ENCODE data around the gene AP5Z1. TPM values are rescaled to one million over a fixed set of nuclear protein-coding genes. Genes with fewer than 3 reads are reported as not detected.

Gene AP5Z1
- polyA plus RNA-seq, 4 donors = 35.8 to 116 (median 64.2) TPM

DNA sequence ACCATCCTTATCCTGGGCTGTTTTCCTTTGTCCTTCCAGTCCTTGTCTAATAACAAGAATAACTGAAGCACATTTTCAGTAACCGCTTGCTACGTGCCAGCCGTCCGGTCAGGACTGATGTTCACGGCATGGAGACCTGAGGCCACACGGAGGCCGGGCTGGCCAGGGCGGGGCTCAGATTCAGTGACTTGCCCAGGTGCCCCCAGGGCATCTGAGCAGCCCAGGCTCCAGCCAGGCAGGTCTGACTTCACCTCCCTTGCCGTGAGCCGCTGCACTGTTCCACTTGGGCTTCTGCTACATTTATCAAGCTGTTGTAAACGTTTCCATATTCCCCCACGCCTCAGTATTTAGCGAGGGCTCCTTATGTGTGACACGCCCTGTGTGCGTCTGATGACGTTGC, 43.6 kb upstream of the AP5Z1 start:
- DNase-seq = no peak
- Histone ChIP-seq H3K9me3 (ENCODE audit: control insufficient read depth in 2 of 2, insufficient read depth in 1 of 2, low read depth in 1 of 2, low read length in 1 of 2) (no peaks in the 10 kb centered on the region), H3K27me3 (ENCODE audit: control insufficient read depth in 3 of 3, insufficient read depth in 3 of 3, low read length in 3 of 3) (no peaks in the 10 kb centered on the region), H3K4me1 (ENCODE audit: control insufficient read depth in 3 of 3, insufficient read depth in 2 of 3, low read depth in 1 of 3, low read length in 2 of 3) (no peaks in the 10 kb centered on the region), H3K27ac (ENCODE audit: low read depth in 1 of 3, low read length in 2 of 3) (no peak overlapping the region), H3K36me3 (ENCODE audit: control insufficient read depth in 3 of 3, insufficient read depth in 2 of 3, low read depth in 1 of 3, low read length in 3 of 3) (peaks cover 0 to 76% (median 0%) of the 10 kb centered on the region in 3 donors), H3K4me3 (ENCODE audit: low read depth in 1 of 3, low read length in 3 of 3) (no peak overlapping the region)
- WGBS, 3 donors = 93 to 95% (median 94%) methylated on average over 16 of the region's 16 CpGs
- no peak for FAIRE-seq

DNA sequence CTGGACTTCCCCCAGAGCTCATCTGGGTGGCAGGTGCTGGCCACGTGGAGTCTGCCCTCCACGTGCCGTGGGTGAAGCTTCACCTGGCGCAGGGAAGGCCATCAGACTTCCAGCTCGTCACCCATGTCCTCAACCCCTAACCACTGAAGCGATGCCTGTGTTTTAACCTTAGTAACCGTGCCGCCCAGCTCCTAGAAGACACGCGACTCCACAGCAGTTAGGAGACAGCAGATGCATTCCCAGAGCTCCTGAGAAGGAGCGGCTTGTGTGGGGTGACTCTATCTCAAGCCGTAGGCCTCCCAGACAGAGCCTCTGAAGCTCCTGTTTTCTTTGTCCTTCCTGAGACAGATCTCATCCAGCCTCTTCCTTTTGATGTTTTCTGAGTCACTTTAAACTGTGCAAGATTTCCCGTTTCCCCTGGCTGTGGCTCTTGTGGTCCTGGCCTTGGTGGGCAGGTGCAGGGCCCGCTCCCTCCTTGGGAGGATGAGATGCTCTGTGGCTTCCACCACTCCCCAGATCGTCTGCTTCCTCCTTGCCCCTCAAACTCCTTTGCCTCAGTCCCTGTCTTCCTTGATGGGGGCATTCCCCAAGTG, 41.4 kb upstream of the AP5Z1 start:
- no peaks in the 10 kb centered on the region for H3K27me3 ChIP-seq (ENCODE audit: control insufficient read depth in 3 of 3, insufficient read depth in 3 of 3, low read length in 3 of 3)
- DNase-seq (no peak), FAIRE-seq (no peak)
- peaks cover 0 to 72% (median 0%) of the 10 kb centered on the region in 3 donors for H3K36me3 ChIP-seq (ENCODE audit: control insufficient read depth in 3 of 3, insufficient read depth in 2 of 3, low read depth in 1 of 3, low read length in 3 of 3)
- H3K27ac ChIP-seq (ENCODE audit: low read depth in 1 of 3, low read length in 2 of 3) = no peak overlapping the region
- peaks cover 0 to 7% (median 0%) of the 10 kb centered on the region in 3 donors for H3K4me1 ChIP-seq (ENCODE audit: control insufficient read depth in 3 of 3, insufficient read depth in 2 of 3, low read depth in 1 of 3, low read length in 2 of 3)
- WGBS, 3 donors = 78 to 83% (median 79%) methylated on average over 15 of the region's 15 CpGs
- H3K9me3 ChIP-seq (ENCODE audit: control insufficient read depth in 2 of 2, insufficient read depth in 1 of 2, low read depth in 1 of 2, low read length in 1 of 2) = no peaks in the 10 kb centered on the region
- no peak overlapping the region for H3K4me3 ChIP-seq (ENCODE audit: low read depth in 1 of 3, low read length in 3 of 3)

DNA sequence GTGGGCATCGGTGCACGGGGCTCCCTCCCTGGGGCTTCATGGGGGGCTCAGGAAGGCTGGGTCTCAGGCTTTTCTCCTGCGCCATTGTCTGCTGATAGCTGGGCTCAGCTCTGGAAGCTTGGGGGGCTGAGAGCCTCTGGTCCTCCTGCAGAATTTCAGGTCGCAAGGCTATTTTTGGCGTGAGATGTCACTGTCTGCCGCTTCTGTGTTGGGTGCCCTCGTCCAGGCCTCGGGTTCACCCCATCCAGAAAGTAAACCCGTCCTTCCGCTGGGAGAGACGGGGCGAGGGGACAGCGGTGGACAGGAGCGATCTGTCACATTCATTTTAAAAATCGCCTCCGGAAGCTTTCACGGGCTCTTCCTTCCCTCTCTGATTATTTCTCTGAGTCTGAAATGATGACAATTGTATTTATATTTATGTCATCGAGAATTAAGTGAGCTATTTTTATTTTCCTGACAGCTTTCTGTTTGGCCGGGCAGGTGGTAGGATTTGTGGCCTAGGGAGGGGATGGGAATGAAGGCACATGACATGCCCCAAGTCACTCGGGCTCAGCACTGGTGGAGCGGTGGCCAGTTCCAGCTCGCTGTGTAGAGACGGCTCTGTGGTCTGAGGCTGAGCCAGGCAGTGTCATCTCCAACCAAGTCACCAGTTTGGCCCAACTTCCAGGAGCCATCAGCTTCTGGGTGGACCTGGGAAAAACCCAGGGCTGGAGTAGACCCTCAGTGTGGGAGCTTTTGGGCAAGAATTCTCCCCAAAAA, 40.7 kb upstream of the AP5Z1 start:
- FAIRE-seq = no peak
- WGBS, 3 donors = 89 to 94% (median 92%) methylated on average over 22 to 23 of the region's 23 CpGs
- no peaks in the 10 kb centered on the region for H3K27me3 ChIP-seq (ENCODE audit: control insufficient read depth in 3 of 3, insufficient read depth in 3 of 3, low read length in 3 of 3)
- H3K9me3 ChIP-seq (ENCODE audit: control insufficient read depth in 2 of 2, insufficient read depth in 1 of 2, low read depth in 1 of 2, low read length in 1 of 2) = no peaks in the 10 kb centered on the region
- H3K27ac ChIP-seq (ENCODE audit: low read depth in 1 of 3, low read length in 2 of 3) = no peak overlapping the region
- H3K4me3 ChIP-seq (ENCODE audit: low read depth in 1 of 3, low read length in 3 of 3) = no peak overlapping the region
- peaks cover 0 to 67% (median 0%) of the 10 kb centered on the region in 3 donors for H3K36me3 ChIP-seq (ENCODE audit: control insufficient read depth in 3 of 3, insufficient read depth in 2 of 3, low read depth in 1 of 3, low read length in 3 of 3)
- H3K4me1 ChIP-seq (ENCODE audit: control insufficient read depth in 3 of 3, insufficient read depth in 2 of 3, low read depth in 1 of 3, low read length in 2 of 3) = peaks cover 0 to 13% (median 0%) of the 10 kb centered on the region in 3 donors
- no peak for DNase-seq

DNA sequence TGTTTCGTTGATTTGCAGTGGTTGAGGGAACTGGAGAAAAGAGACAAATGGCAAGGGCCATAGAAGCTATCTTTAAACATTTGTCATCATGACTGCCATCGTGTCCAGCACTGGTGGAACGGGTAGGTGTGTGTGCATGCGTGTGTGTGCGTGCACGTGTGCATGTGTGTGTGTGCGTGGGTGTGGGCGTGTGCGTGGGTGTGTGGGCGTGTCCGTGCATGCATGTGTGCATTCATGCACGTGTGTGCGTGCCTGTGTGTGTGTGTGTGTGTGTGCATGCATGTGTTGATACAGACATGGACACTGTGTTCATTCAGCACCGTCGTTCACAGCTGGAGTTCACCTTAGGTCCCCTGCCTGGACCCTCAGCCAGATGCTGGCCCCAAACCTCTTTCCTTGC, 38.1 kb upstream of the AP5Z1 start:
- H3K4me1 ChIP-seq (ENCODE audit: control insufficient read depth in 3 of 3, insufficient read depth in 2 of 3, low read depth in 1 of 3, low read length in 2 of 3) = peaks cover 0 to 18% (median 0%) of the 10 kb centered on the region in 3 donors

DNA sequence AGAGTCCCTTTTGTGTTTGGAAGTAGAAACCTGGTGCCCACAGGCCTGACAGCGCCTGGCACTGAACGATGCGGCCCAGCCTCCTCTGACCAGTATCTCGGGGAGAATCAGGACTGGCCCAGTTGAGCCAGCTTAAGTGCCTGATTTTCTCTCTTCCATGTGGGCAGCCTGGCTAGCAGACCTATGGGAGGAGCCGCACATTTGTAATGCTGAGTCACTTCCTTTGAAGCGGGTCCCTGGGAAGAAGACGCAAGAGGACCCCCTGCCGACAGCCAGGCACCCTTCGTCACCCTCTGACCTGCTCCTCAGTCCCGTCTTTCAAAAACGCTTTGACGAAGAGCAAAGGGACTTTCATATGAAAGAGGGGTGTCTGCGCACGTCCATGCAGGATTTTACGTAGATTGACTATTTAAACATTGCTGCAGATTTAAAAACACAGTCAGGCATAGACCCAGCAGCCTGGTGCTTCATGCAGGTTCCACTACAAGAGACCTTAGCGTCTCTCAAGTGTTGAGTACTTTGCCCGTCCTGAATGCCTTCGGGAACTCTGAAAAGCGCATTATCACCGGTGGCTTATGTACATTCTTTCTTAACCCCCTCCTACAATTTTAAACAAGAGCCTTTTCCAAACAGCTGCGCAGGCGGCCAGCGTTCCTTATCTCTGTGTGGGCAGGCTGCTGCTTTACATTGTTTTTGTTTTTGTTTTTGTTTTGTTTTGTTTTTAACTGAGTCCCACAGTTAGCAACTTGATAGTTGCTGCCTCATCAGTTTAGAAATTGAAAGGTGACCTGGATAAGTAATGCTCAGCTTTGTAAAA, 36.5 kb upstream of the AP5Z1 start:
- no peak for FAIRE-seq
- Histone ChIP-seq H3K27me3 (ENCODE audit: control insufficient read depth in 3 of 3, insufficient read depth in 3 of 3, low read length in 3 of 3) (no peaks in the 10 kb centered on the region), H3K9me3 (ENCODE audit: control insufficient read depth in 2 of 2, insufficient read depth in 1 of 2, low read depth in 1 of 2, low read length in 1 of 2) (no peaks in the 10 kb centered on the region), H3K4me1 (ENCODE audit: control insufficient read depth in 3 of 3, insufficient read depth in 2 of 3, low read depth in 1 of 3, low read length in 2 of 3) (peaks cover 0 to 31% (median 0%) of the 10 kb centered on the region in 3 donors), H3K4me3 (ENCODE audit: low read depth in 1 of 3, low read length in 3 of 3) (peak overlapping the region in 1 of 3 donors; percentile 11), H3K27ac (ENCODE audit: low read depth in 1 of 3, low read length in 2 of 3) (peak overlapping the region in 2 of 3 donors; percentile 34 to 67), H3K36me3 (ENCODE audit: control insufficient read depth in 3 of 3, insufficient read depth in 2 of 3, low read depth in 1 of 3, low read length in 3 of 3) (peaks cover 0 to 68% (median 0%) of the 10 kb centered on the region in 3 donors)
- WGBS, 3 donors = 41 to 64% (median 57%) methylated on average over 23 of the region's 23 CpGs
- DNase-seq = peak in 1 of 2 donors; percentile 63

More for the DNA sequence above, 38.1 kb upstream of the AP5Z1 start:
- Histone ChIP-seq H3K27me3 (ENCODE audit: control insufficient read depth in 3 of 3, insufficient read depth in 3 of 3, low read length in 3 of 3) (no peaks in the 10 kb centered on the region), H3K27ac (ENCODE audit: low read depth in 1 of 3, low read length in 2 of 3) (no peak overlapping the region), H3K4me3 (ENCODE audit: low read depth in 1 of 3, low read length in 3 of 3) (no peak overlapping the region), H3K9me3 (ENCODE audit: control insufficient read depth in 2 of 2, insufficient read depth in 1 of 2, low read depth in 1 of 2, low read length in 1 of 2) (no peaks in the 10 kb centered on the region), H3K36me3 (ENCODE audit: control insufficient read depth in 3 of 3, insufficient read depth in 2 of 3, low read depth in 1 of 3, low read length in 3 of 3) (peaks cover 0 to 71% (median 0%) of the 10 kb centered on the region in 3 donors)
- WGBS, 3 donors = 93 to 96% (median 94%) methylated on average over 14 to 15 of the region's 15 CpGs
- DNase-seq = no peak
- no peak for FAIRE-seq

DNA sequence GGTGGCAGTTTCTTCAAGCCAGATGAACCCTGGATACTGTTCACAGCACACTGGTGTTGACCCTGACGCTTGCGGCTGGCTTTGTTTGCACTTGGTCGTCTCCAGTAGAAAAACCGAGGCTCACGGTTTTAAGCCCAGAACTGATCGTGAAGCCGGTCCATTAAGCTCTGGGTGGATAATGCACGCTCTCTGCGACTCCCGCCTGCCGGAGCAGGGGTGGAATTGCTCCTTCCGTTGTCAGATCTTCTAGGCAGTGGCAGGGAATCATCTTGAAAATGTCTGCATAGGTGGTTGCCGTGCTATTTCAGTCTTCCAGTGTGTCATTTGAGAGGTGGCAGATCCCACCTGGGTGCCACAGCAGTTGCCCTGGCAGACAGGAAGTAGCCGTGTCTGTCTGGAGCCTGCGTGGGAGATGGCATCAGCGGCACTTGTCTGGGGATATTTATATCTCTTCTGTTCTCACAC, 35.9 kb upstream of the AP5Z1 start:
- H3K4me1 ChIP-seq (ENCODE audit: control insufficient read depth in 3 of 3, insufficient read depth in 2 of 3, low read depth in 1 of 3, low read length in 2 of 3) = peaks cover 0 to 38% (median 4%) of the 10 kb centered on the region in 3 donors
- H3K36me3 ChIP-seq (ENCODE audit: control insufficient read depth in 3 of 3, insufficient read depth in 2 of 3, low read depth in 1 of 3, low read length in 3 of 3) = peaks cover 0 to 63% (median 0%) of the 10 kb centered on the region in 3 donors
- FAIRE-seq = no peak
- H3K4me3 ChIP-seq (ENCODE audit: low read depth in 1 of 3, low read length in 3 of 3) = peak overlapping the region in 1 of 3 donors; percentile 11
- H3K27me3 ChIP-seq (ENCODE audit: control insufficient read depth in 3 of 3, insufficient read depth in 3 of 3, low read length in 3 of 3) = no peaks in the 10 kb centered on the region
- no peak for DNase-seq
- WGBS, 3 donors = 40 to 62% (median 51%) methylated on average over 16 of the region's 16 CpGs
- H3K27ac ChIP-seq (ENCODE audit: low read depth in 1 of 3, low read length in 2 of 3) = peak overlapping the region in 2 of 3 donors; percentile 34 to 67
- no peaks in the 10 kb centered on the region for H3K9me3 ChIP-seq (ENCODE audit: control insufficient read depth in 2 of 2, insufficient read depth in 1 of 2, low read depth in 1 of 2, low read length in 1 of 2)

DNA sequence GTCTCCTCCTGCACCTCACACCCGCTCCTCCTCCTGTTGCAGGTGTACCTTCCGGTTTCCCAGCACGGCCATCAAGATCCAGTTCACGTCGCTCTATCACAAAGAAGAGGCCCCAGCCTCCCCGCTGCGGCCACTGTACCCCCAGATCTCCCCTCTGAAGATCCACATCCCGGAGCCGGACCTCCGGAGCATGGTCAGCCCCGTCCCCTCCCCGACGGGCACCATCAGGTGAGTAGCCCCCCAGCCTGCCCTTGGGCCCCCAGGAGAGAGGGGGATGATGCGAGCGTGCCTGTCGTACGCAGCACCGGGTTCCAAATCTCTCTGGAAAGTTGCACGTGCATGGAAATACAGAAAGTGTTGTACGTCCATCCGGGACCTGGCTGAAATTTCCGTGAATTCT, 34.6 kb upstream of the AP5Z1 start:
- Histone ChIP-seq H3K4me1 (ENCODE audit: control insufficient read depth in 3 of 3, insufficient read depth in 2 of 3, low read depth in 1 of 3, low read length in 2 of 3) (peaks cover 0 to 49% (median 4%) of the 10 kb centered on the region in 3 donors), H3K9me3 (ENCODE audit: control insufficient read depth in 2 of 2, insufficient read depth in 1 of 2, low read depth in 1 of 2, low read length in 1 of 2) (no peaks in the 10 kb centered on the region), H3K4me3 (ENCODE audit: low read depth in 1 of 3, low read length in 3 of 3) (no peak overlapping the region), H3K27ac (ENCODE audit: low read depth in 1 of 3, low read length in 2 of 3) (no peak overlapping the region), H3K27me3 (ENCODE audit: control insufficient read depth in 3 of 3, insufficient read depth in 3 of 3, low read length in 3 of 3) (no peaks in the 10 kb centered on the region), H3K36me3 (ENCODE audit: control insufficient read depth in 3 of 3, insufficient read depth in 2 of 3, low read depth in 1 of 3, low read length in 3 of 3) (peaks cover 0 to 54% (median 0%) of the 10 kb centered on the region in 3 donors)
- FAIRE-seq (no peak), DNase-seq (no peak)
- 94 to 96% (median 95%) methylated on average over 21 to 22 of the region's 22 CpGs for WGBS, 3 donors

DNA sequence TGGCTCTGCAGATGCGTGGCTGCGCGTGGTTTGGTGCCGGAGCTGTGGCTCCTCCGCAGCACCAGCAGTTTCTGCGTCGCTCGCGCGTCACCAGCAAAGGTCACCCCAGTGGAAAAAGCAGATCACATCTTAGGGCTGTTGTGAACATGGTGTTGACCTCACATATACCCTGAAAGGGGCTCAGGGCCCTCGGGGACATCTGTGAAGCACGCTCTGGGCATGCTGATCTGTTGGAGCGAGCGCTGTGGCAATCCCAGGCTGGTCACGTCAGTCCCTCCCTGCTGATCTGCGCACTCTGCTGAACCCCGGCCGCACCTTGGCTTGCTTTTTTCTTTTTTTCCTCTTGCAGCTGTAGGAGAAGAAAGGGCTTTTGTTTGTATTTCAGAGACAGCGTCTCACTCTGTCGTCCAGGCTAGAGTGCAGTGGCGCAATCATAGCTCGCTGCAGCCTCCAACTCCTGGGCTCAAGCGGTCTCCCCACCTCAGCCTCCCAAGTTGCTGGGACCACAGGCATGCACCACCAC, 33.3 kb upstream of the AP5Z1 start:
- Histone ChIP-seq H3K27ac (ENCODE audit: low read depth in 1 of 3, low read length in 2 of 3) (peak overlapping the region; percentile 42 to 98 (median 50)), H3K27me3 (ENCODE audit: control insufficient read depth in 3 of 3, insufficient read depth in 3 of 3, low read length in 3 of 3) (no peaks in the 10 kb centered on the region), H3K9me3 (ENCODE audit: control insufficient read depth in 2 of 2, insufficient read depth in 1 of 2, low read depth in 1 of 2, low read length in 1 of 2) (no peaks in the 10 kb centered on the region), H3K4me3 (ENCODE audit: low read depth in 1 of 3, low read length in 3 of 3) (no peak overlapping the region), H3K36me3 (ENCODE audit: control insufficient read depth in 3 of 3, insufficient read depth in 2 of 3, low read depth in 1 of 3, low read length in 3 of 3) (peaks cover 0 to 57% (median 0%) of the 10 kb centered on the region in 3 donors), H3K4me1 (ENCODE audit: control insufficient read depth in 3 of 3, insufficient read depth in 2 of 3, low read depth in 1 of 3, low read length in 2 of 3) (peaks cover 0 to 58% (median 9%) of the 10 kb centered on the region in 3 donors)
- WGBS, 3 donors = 29 to 76% (median 38%) methylated on average over 23 of the region's 23 CpGs
- DNase-seq (peak; percentile 52 to 73), FAIRE-seq (no peak)
